K562 (cell line): ENCODE data around the gene CFAP206. TPM values are rescaled to one million over a fixed set of nuclear protein-coding genes. Genes with fewer than 3 reads are reported as not detected.

ENCODE experiments used
- ATAC-seq: fragments of 200-7000 bp; cut with Tn5 transposase; 3 replicates; pipeline ENCODE4 v1.9.1; 2020; ENCODE audit warnings: moderate library complexity
- BruUV-seq: library from RNA; stranded (reverse); fragments of 400-500 nt; replicated peaks from 2 replicates; lab custom pipeline; 2021; lab: Mats Ljungman, UMichigan
- CTCF ChIA-PET: fragments of 300-600 bp; formaldehyde crosslinking; extraction: SDS; loops from one replicate; lab custom pipeline; 2021; ENCODE audit warnings: low intra/inter-chr PET ratio; lab: Yijun Ruan, JAX
- POLR2A ChIA-PET: fragments of 300-600, 350-650 bp; sonication (Branson Sonifier 250); formaldehyde crosslinking; extraction: SDS; loops from one replicate; lab custom pipeline; 2021; ENCODE audit warnings: antibody characterized with exemption, inconsistent platforms; lab: Yijun Ruan, JAX
- DNase-seq, 4 experiments: peaks; one replicate each; pipeline versions ENCODE4 v3.0.0 to v3.0.0-alpha.2; 2011 to 2018; ENCODE audit warnings: low spot score in 3 of 4, mixed read lengths in 3 of 4; ENCODE audit errors: extremely low read depth in 1 of 4
- FAIRE-seq: peaks from 2 replicates; lab custom pipeline; 2011; peaks lifted over from hg19 to GRCh38; lab: Jason Lieb, UNC
- H2AFZ ChIP-seq: 2 replicates; pipeline ENCODE4 v1.6.0; 2011; ENCODE audit warnings: low read depth, low read length, control low read depth, inconsistent platforms
- H3K27ac ChIP-seq: fragments of 200-600 bp; 3 replicates; pipeline ENCODE4 v1.8.0; 2011; ENCODE audit warnings: low read depth, mild to moderate bottlenecking, control low read depth, inconsistent platforms, low read length, moderate library complexity, mixed read lengths; ENCODE audit errors: extremely low read depth
- H3K27me3 ChIP-seq, 2 experiments: fragments of 300-600 bp in 1 of 2; 2 replicates in 1 of 2; 3 replicates in 1 of 2; pipeline versions ENCODE4 v1.6.0 to v1.8.0; 2011; ENCODE audit warnings: inconsistent platforms in 2 of 2, low read length in 2 of 2, mild to moderate bottlenecking in 1 of 2, mixed read lengths in 1 of 2, moderate library complexity in 1 of 2; ENCODE audit not compliant: control insufficient read depth in 2 of 2, insufficient read depth in 2 of 2
- H3K36me3 ChIP-seq: fragments of 300-600 bp; 3 replicates; pipeline ENCODE4 v1.8.0; 2011; ENCODE audit warnings: mild to moderate bottlenecking, low read length, inconsistent platforms; ENCODE audit not compliant: control insufficient read depth, insufficient read depth
- H3K4me1 ChIP-seq, 2 experiments: fragments of 200-600 bp in 1 of 2; replicated peaks in 1 of 2; 2 replicates in 1 of 2; 3 replicates in 1 of 2; pipeline versions ENCODE4 v1.5.1 to v1.8.0; 2011; ENCODE audit warnings: inconsistent platforms in 2 of 2, low read length in 2 of 2, mild to moderate bottlenecking in 1 of 2, mixed read lengths in 1 of 2, moderate library complexity in 1 of 2; ENCODE audit not compliant: control insufficient read depth in 2 of 2, insufficient read depth in 2 of 2
- H3K4me2 ChIP-seq: 2 replicates; pipeline ENCODE4 v1.6.1; 2011; ENCODE audit warnings: low read length, control low read depth, inconsistent platforms, mixed read lengths; ENCODE audit not compliant: insufficient read depth
- H3K4me3 ChIP-seq: fragments of 200-600 bp; sonication (generic), shearing (Covaris generic); 2 replicates; pipeline ENCODE4 v1.5.1; 2016; ENCODE audit warnings: control low read depth, inconsistent platforms
- H3K79me2 ChIP-seq: fragments of 200-600 bp; 3 replicates; pipeline ENCODE4 v1.8.0; 2011; ENCODE audit warnings: low read length, inconsistent platforms; ENCODE audit not compliant: control insufficient read depth, insufficient read depth
- H3K9ac ChIP-seq, 2 experiments: 2 replicates each; pipeline versions ENCODE4 v1.6.0 to v1.6.1; 2011; ENCODE audit warnings: low read depth in 2 of 2, low read length in 2 of 2, control low read depth in 1 of 2, inconsistent platforms in 1 of 2, mild to moderate bottlenecking in 1 of 2, mixed read lengths in 1 of 2; ENCODE audit not compliant: insufficient read depth in 1 of 2
- H3K9me1 ChIP-seq: one replicate; pipeline ENCODE4 v1.6.0; 2011; ENCODE audit warnings: inconsistent platforms, mild to moderate bottlenecking, low read length, moderate library complexity; ENCODE audit not compliant: control insufficient read depth, insufficient read depth
- H3K9me3 ChIP-seq: replicated peaks from 2 replicates; pipeline ENCODE4 v1.5.1; 2011; ENCODE audit warnings: low read depth, low read length, inconsistent platforms; ENCODE audit not compliant: control insufficient read depth, insufficient read depth
- H4K20me1 ChIP-seq: replicated peaks from 2 replicates; pipeline ENCODE4 v1.6.1; 2011; ENCODE audit warnings: low read length, inconsistent platforms, mixed read lengths; ENCODE audit not compliant: control insufficient read depth, insufficient read depth
- DEAF1 ChIP-seq: fragments of 450-650 bp; formaldehyde crosslinking; IDR thresholded peaks from 2 replicates; pipeline ENCODE4 v1.4.0; 2020; ENCODE audit warnings: mild to moderate bottlenecking, moderate library complexity
- PYGO2 ChIP-seq: fragments of 450-650 bp; IDR thresholded peaks from 2 replicates; pipeline ENCODE4 v1.6.1; 2016; ENCODE audit warnings: mild to moderate bottlenecking, missing genetic modification characterization, moderate library complexity, missing compliant biosample characterization
- RAD21 ChIP-seq, 2 experiments: fragments of 250-450 bp in 1 of 2; fragments of 450-650 bp in 1 of 2; sonication (Bioruptor Pico) in 1 of 2; formaldehyde crosslinking in 1 of 2; IDR thresholded peaks in 1 of 2; conservative IDR thresholded peaks in 1 of 2; 2 replicates each; pipeline versions ENCODE4 v1.4.0 to v1.8.0; 2020 to 2022; ENCODE audit warnings: mild to moderate bottlenecking in 2 of 2, moderate library complexity in 1 of 2
- REST ChIP-seq, 2 experiments: fragments of 450-650 bp; formaldehyde crosslinking in 1 of 2; IDR thresholded peaks; 2 replicates each; pipeline versions ENCODE4 v1.4.0 to v1.6.1; 2014 to 2020; ENCODE audit warnings: mild to moderate bottlenecking in 2 of 2, borderline replicate concordance in 1 of 2, low read depth in 1 of 2
- SMC3 ChIP-seq: conservative IDR thresholded peaks from 2 replicates; pipeline ENCODE4 v1.6.1; 2011; ENCODE audit warnings: low read depth, low read length, improper control_type of control experiment; ENCODE audit not compliant: insufficient read depth
- SNIP1 ChIP-seq: fragments of 450-650 bp; IDR thresholded peaks from 2 replicates; pipeline ENCODE4 v1.7.1; 2017; ENCODE audit warnings: low read depth, mild to moderate bottlenecking
- STAG1 ChIP-seq: sonication (generic); formaldehyde crosslinking; IDR thresholded peaks from 2 replicates; pipeline ENCODE4 v1.5.0; 2020; ENCODE audit warnings: missing genetic modification reagents, borderline replicate concordance
- ZFP36 ChIP-seq: fragments of 150-350 bp; IDR thresholded peaks from 2 replicates; pipeline ENCODE4 v1.6.1; 2018; ENCODE audit warnings: low read length, low read depth; ENCODE audit not compliant: partially characterized antibody
- WGBS: fragments of 100-300 bp; shearing (Covaris generic); methylation state at CpG from one replicate; pipeline ENCODE4 v1.1.6; 2016; ENCODE audit warnings: low coverage, mixed read lengths; ENCODE audit not compliant: insufficient coverage; ENCODE audit errors: missing lambda C conversion rate; 5-methylcytosine and 5-hydroxymethylcytosine counted together
- in situ Hi-C: fragments of 300-500 bp; cut with MboI; formaldehyde crosslinking; loops from 4 replicates; pipeline ENCODE4 v1.15.0; 2018; ENCODE audit warnings: inconsistent platforms, mixed read lengths
- intact Hi-C: fragments of 100-400 bp; cut with micrococcal nuclease; formaldehyde crosslinking; loops from 2 replicates; pipeline ENCODE4 v1.14.2; 2022
- polyA plus RNA-seq, 8 experiments: library from polyadenylated mRNA; depleted of rRNA in 4 of 8; stranded (reverse) in 5 of 8; unstranded in 3 of 8; fragments of >200 nt; fragmentation: Nextera tagmentation in 2 of 8; fragmentation: Illumina TruSeq in 1 of 8; extraction: Ambion mirVana in 2 of 8; extraction: Trizol in 1 of 8; gene quantifications; 2 replicates each; pipeline versions ENCODE4 v1.2.1 to v1.2.3, GENCODE V29; 2011 to 2014; ENCODE audit warnings: inconsistent platforms in 1 of 8, missing spikeins in 1 of 8
- total RNA-seq, 7 experiments: library from RNA; depleted of rRNA in 6 of 7; stranded (reverse); fragments of >200 nt in 6 of 7; fragmentation: Illumina TruSeq in 2 of 7; extraction: Trizol in 2 of 7; gene quantifications; 2 replicates each; pipeline versions ENCODE4 v1.2.1 to v1.2.3, GENCODE V29; 2011 to 2021; ENCODE audit warnings: low replicate concordance in 1 of 7
- TF ChIP-seq, protein P1 (sequence below), 3 experiments: IDR thresholded peaks in 2 of 3; conservative IDR thresholded peaks in 1 of 3; 2 replicates each; pipeline ENCODE4 v1.5.1; 2011 to 2012; ENCODE audit warnings: low read length in 3 of 3, mild to moderate bottlenecking in 3 of 3, control low read depth in 2 of 3, improper control_type of control experiment in 1 of 3, inconsistent platforms in 1 of 3, low read depth in 1 of 3, mixed read lengths in 1 of 3, moderate library complexity in 1 of 3; ENCODE audit not compliant: insufficient read depth in 2 of 3

The CFAP206 gene
- total and polyA plus RNA-seq, 9 of the 15 experiments (the other 6 are each of a cell fraction or from before 2014, with no cell fraction given), result 0.06 to 0.33 (median 0.18) TPM; not detected in 2

DNA sequence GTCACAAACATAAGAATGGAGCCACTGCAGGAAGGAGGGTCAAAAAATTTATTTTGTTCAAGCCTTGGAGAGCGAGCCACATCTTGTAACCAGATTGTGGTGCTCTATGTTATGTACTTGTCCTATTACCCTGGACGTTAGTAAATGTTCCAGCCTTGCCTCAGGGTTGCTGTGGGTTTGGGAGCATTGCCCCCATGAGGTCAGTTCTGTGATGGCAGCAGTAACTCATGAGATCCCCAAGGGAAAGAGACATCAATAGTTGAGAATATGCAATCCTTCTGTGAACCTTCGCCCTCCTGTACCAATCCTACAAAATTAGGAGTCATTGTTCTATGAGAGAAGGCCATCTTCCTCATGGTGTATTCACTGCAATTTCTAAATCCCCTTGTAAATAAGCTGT, 16.4 kb upstream of the CFAP206 start:
- Histone ChIP-seq H3K27me3 (no peaks in the 10 kb centered on the region), H3K36me3 (no peaks in the 10 kb centered on the region), H4K20me1 (no peaks in the 10 kb centered on the region), H3K9me1 (no peaks in the 10 kb centered on the region), H3K4me1 (no peaks in the 10 kb centered on the region), H3K27ac (no peak overlapping the region), H3K9ac (no peak overlapping the region), H2AFZ (no peak overlapping the region), H3K4me2 (no peak overlapping the region), H3K79me2 (no peaks in the 10 kb centered on the region), H3K4me3 (no peak overlapping the region), H3K9me3 (no peaks in the 10 kb centered on the region)
- 16% methylated on average over 3 of the region's 3 CpGs for WGBS
- DNase-seq (peak; percentile 21 to 63 (median 40)), FAIRE-seq (peak; percentile 82), ATAC-seq (peak; percentile 95)
- ChIA-PET CTCF (interaction anchor here (0.6 to 3.4 kb wide), 3 partner anchors 114 to 325 kb away, joined by 3 to 21 read pairs (median 3); no protein-coding TSS in a partner anchor), POLR2A (no interaction called here)
- intact Hi-C loops, result loop anchor here (1.0 to 10.0 kb wide), 5 partner anchors 69 to 325 kb away; partner anchors contain the start of gene SMIM8
- no TSS peak for BruUV-seq
- in situ Hi-C loops, result loop anchor here (10.0 kb wide), 1 partner anchor 327 kb away; no protein-coding TSS in a partner anchor
- peak; percentile 83 for TF ChIP-seq REST (IDR thresholded peaks at IDR 0.05; ENCODE audit: borderline replicate concordance)
- no peak for TF ChIP-seq REST (CRISPR knock-in tag; IDR thresholded peaks at IDR 0.05; ENCODE audit: low read depth)
- TF ChIP-seq, protein P1, sequence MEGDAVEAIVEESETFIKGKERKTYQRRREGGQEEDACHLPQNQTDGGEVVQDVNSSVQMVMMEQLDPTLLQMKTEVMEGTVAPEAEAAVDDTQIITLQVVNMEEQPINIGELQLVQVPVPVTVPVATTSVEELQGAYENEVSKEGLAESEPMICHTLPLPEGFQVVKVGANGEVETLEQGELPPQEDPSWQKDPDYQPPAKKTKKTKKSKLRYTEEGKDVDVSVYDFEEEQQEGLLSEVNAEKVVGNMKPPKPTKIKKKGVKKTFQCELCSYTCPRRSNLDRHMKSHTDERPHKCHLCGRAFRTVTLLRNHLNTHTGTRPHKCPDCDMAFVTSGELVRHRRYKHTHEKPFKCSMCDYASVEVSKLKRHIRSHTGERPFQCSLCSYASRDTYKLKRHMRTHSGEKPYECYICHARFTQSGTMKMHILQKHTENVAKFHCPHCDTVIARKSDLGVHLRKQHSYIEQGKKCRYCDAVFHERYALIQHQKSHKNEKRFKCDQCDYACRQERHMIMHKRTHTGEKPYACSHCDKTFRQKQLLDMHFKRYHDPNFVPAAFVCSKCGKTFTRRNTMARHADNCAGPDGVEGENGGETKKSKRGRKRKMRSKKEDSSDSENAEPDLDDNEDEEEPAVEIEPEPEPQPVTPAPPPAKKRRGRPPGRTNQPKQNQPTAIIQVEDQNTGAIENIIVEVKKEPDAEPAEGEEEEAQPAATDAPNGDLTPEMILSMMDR (IDR thresholded peaks at IDR 0.05 in 2 of 3, conservative IDR thresholded peaks at IDR 0.05 in 1 of 3; ENCODE audit: insufficient read depth in 2 of 3, low read depth in 1 of 3, low read length in 3 of 3), result peak; percentile 71 to 85 (median 74)
- peak; percentile 41; the same call in 1 of the 2 replicates for TF ChIP-seq STAG1 (CRISPR knock-in tag)
- TF ChIP-seq RAD21 (CRISPR knock-in tag; conservative IDR thresholded peaks at IDR 0.05 in 1 of 2, IDR thresholded peaks at IDR 0.05 in 1 of 2), result peak; percentile 82 to 93
- TF ChIP-seq SNIP1, result no peak
- TF ChIP-seq SMC3, result peak; percentile 64
- peak; percentile 32; the same call in 1 of the 2 replicates for TF ChIP-seq DEAF1 (CRISPR knock-in tag)
- TF ChIP-seq PYGO2 (tag), result no peak
- peak; percentile 45 for TF ChIP-seq ZFP36
